Measurements from ENCODE around the gene CDKN2B.
"Not testable (repeated sequence)": the region's sequence is repeated elsewhere in the genome, so short reads cannot be mapped to it uniquely, and the experiment has no call there.

Gene CDKN2B

GRCh38 chr9:22008717-22009505 is at the start of gene CDKN2B:
CDKN2B (minus strand) TSS chr9:22009305; CDS start chr9:22008953, 352 bp downstream.
- DNase-seq: peak; percentile 90 to 94

GRCh38 chr9:22057972-22058371 is 48.9 kb upstream of the CDKN2B start:
- DNase-seq: not testable (repeated sequence)

GRCh38 chr9:22056402-22056801 is 47.3 kb upstream of the CDKN2B start:
- no peak for DNase-seq

GRCh38 chr9:22055090-22055489 is 46.0 kb upstream of the CDKN2B start:
- no peak for DNase-seq

GRCh38 chr9:22054529-22054928 is 45.4 kb upstream of the CDKN2B start:
- no peak for DNase-seq

- no peak for DNase-seq
Measured at GRCh38 chr9:22054076-22054475, 45.0 kb upstream of the CDKN2B start.

- DNase-seq: no peak
Measured at GRCh38 chr9:22053178-22053577, 44.1 kb upstream of the CDKN2B start.

GRCh38 chr9:22052376-22052945 is 43.4 kb upstream of the CDKN2B start:
- no peak for DNase-seq

GRCh38 chr9:22050924-22051323 is 41.8 kb upstream of the CDKN2B start:
- DNase-seq: no peak

- no peak for DNase-seq
Measured at GRCh38 chr9:22049411-22049810, 40.3 kb upstream of the CDKN2B start.

- DNase-seq: no peak
Measured at GRCh38 chr9:22047596-22047995, 38.5 kb upstream of the CDKN2B start.

- DNase-seq: no peak
Measured at GRCh38 chr9:22046243-22046885, 37.3 kb upstream of the CDKN2B start.

- no peak for DNase-seq
Measured at GRCh38 chr9:22045423-22045822, 36.3 kb upstream of the CDKN2B start.

GRCh38 chr9:22044583-22044982 is 35.5 kb upstream of the CDKN2B start:
- no peak for DNase-seq

- DNase-seq: no peak
Measured at GRCh38 chr9:22043928-22044327, 34.8 kb upstream of the CDKN2B start.

- no peak for DNase-seq
Measured at GRCh38 chr9:22041775-22042174, 32.7 kb upstream of the CDKN2B start.

- DNase-seq: no peak
Measured at GRCh38 chr9:22041344-22041743, 32.2 kb upstream of the CDKN2B start.

GRCh38 chr9:22040760-22041159 is 31.7 kb upstream of the CDKN2B start:
- DNase-seq: no peak

GRCh38 chr9:22039258-22039657 is 30.2 kb upstream of the CDKN2B start:
- DNase-seq: no peak

- no peak for DNase-seq
Measured at GRCh38 chr9:22037954-22038690, 29.0 kb upstream of the CDKN2B start.

- DNase-seq: no peak
Measured at GRCh38 chr9:22036866-22037626, 27.9 kb upstream of the CDKN2B start.

- DNase-seq: no peak
Measured at GRCh38 chr9:22035591-22036011, 26.5 kb upstream of the CDKN2B start.
